Measurements from ENCODE around the gene LOXL3.

Gene LOXL3, protein sequence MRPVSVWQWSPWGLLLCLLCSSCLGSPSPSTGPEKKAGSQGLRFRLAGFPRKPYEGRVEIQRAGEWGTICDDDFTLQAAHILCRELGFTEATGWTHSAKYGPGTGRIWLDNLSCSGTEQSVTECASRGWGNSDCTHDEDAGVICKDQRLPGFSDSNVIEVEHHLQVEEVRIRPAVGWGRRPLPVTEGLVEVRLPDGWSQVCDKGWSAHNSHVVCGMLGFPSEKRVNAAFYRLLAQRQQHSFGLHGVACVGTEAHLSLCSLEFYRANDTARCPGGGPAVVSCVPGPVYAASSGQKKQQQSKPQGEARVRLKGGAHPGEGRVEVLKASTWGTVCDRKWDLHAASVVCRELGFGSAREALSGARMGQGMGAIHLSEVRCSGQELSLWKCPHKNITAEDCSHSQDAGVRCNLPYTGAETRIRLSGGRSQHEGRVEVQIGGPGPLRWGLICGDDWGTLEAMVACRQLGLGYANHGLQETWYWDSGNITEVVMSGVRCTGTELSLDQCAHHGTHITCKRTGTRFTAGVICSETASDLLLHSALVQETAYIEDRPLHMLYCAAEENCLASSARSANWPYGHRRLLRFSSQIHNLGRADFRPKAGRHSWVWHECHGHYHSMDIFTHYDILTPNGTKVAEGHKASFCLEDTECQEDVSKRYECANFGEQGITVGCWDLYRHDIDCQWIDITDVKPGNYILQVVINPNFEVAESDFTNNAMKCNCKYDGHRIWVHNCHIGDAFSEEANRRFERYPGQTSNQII

DNA sequence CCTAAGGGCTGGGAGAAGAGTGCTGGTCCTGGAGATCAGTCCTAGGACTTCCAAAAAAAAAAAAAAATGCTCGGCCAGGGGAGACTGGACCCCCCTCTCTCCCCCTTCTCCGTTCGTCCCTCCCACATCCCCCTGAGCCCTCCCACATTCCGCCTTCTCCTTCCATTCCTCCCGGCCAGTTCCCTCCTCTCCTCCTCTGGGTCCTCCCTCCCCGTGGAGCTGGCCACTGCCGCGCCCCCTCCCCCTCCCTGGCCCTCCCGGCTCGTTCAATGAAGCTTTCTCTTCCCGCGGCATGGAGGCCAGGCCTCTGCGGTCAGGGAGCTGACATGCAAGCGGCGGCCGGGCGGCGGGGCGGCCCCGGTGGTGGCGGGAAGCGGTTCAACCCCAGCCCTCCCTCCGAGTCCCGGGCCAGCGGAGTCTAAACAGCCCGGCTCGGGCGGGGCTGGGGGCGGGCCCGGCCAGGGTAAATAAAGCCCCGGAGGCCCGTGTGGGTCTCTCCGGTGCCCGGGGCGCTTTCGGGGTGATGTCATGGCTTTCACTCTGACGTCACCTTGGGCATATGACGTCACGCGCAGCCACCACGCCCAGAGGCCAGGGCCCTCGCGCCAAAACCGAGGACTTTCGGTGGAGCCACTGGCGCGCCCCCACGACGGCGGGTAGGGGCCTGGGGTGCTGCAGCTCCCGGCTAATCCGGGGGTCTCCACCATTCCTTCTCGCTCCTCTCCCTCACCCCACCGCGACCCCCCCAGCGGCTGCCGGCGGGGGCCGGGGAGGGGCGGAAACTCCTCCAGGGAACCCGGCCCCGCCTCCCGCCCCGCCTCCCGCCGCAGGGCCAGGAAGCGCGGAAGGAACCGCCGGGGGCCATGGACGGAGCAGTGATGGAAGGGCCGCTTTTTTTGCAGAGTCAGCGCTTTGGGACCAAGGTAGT lies at the start of gene LOXL3, which contains the start of gene DOK1:
Gene LOXL3, minus strand, starts transcription at position 51 of the 928 bp plus-strand sequence. CDS start 1,308 bp downstream, outside the sequence.
Gene DOK1, plus strand, starts transcription at position 829 of the 928 bp plus-strand sequence. Its CDS starts 35 bp downstream, at position 864.
- peak; percentile 76 to 87 for DNase-seq (ENCODE audit: low read depth in 2 of 2)

GRCh38 chr2:74602586-74603281 lies 49.0 kb upstream of the LOXL3 start:
- no peak for DNase-seq (ENCODE audit: low read depth in 2 of 2)

DNA sequence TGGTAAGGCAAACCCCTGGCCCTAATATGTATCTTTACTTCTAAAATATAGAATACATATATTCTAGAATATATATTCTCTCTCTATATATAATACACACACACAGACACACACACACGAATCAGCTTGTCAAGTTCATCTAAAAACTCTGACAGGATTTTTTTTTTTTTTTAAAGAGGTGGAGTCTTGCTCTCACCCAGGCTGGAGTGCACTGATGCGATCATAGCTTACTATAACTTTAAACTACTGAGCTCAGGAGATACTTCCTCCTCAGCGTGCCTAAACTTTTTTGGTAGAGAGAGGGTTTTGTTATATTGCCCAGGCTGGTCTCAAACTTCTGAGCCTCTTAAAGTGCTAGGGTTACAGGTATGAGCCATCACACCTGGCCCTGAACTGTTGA lies 45.9 kb upstream of the LOXL3 start:
- DNase-seq (ENCODE audit: low read depth in 2 of 2), result no peak

DNA sequence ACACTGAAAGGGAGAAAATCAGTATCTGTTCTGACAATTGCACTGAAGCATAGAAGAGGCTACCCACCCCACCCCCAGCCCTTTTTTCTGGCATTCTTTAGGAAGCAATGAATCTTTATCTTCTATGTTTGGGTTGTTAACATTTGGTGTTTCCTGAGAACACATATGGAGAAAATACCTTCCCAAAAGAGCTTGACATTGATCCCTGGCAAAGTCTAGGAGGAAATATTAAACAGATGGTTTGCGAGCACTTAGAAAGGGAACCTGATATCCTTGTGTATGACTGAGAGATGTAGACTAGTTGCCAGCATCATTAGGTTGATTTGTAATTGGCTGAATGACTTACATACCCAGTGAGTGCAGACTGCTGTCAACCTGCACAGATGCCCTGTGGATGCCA lies 43.7 kb upstream of the LOXL3 start:
- DNase-seq (ENCODE audit: low read depth in 2 of 2), result no peak

DNA sequence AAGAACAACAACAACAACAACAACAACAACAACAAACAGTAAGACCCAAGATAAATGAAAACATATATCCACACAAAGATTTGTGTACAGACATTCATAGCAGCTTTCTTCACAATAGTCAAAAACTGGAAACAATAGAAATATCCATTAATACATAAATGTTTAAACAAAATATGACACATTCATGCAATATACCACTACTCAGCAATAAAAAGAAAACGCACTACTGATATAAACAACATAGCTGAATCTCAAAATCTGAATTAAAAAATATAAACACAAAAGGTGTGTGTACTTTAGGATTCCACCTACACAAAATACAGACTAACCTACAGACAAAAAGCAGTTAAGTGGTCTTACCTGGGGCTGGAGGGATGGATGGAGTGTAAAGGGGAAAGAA lies 42.8 kb upstream of the LOXL3 start:
- DNase-seq (ENCODE audit: low read depth in 2 of 2), result no peak

DNA sequence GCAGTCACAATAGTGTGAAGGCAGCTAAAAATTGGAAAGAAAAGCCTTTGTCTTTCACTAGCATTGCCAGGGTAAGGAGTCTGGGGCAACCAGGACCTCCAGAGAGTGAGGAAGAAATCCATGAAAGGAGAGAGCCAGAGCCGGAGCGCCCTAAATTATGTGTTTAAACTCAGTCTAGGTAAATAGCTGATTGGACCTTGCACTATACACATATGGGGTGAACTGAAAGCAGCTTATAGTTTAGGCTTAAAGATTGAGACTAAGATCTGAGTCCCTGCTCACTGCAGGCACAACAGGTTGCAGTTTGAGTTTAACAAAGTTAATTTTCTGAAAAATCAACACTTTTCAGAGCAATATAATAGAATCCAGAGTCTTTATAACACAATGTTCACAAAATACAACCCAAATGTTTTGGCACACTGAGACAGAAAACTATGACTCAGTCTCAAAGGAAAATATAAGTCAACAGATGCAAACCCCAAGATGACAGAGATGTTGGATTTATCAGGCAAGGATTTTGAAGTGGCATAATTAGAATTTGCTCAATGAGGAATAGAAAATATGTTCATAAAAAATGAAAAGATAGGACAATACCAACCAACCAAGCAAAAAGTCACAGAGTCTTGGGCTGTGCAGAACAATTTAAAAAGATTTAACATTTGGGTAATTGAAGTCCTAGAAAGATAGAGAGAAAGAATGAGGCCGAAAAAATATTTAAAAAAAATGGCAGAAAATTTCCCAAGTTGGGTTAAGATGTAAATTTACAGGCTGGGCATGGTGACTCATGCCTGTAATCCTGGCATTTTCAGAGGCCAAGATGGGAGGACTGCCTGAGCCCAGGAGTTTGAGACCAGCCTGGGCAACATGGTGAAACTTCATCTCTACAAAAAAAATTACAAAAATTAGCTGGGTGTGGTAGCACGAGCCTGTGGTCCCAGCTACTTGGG lies 40.4 kb upstream of the LOXL3 start:
- no peak for DNase-seq (ENCODE audit: low read depth in 2 of 2)

GRCh38 chr2:74588664-74589063 lies 34.9 kb upstream of the LOXL3 start:
- DNase-seq (ENCODE audit: low read depth in 2 of 2), result no peak

- peak; percentile 32 for DNase-seq (ENCODE audit: low read depth in 2 of 2)
Measured at GRCh38 chr2:74587664-74588277, 34.0 kb upstream of the LOXL3 start.

GRCh38 chr2:74585406-74586185 lies 31.9 kb upstream of the LOXL3 start:
- DNase-seq (ENCODE audit: low read depth in 2 of 2), result no peak

DNA sequence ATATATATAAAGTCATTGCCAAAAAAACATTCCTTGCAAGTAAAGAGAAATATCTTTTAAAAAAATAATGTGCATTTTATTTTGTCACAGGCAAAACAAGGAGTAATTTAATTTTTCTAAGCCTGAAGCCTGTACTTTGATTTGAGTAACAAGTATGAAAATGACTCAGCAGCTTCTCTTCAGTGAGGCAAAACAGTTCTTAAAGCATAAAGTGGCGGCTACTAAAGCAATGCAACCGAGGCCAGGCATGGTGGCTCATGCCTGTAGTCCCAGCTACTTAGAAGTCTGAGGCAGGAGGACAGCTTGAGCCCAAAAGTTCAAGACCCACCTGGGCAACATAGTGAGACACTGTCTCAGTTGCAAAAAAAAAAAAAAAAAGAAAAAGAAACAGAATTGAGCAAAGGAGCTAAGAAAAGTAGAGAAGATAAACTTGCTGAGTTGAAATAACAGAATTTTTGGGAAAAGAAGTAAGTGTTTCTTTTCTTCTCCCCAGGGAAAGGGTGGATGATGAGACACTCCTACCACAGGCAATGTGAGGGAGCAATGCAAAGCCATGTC lies 30.4 kb upstream of the LOXL3 start:
- DNase-seq (ENCODE audit: low read depth in 2 of 2), result no peak

GRCh38 chr2:74583504-74583903 lies 29.8 kb upstream of the LOXL3 start:
- DNase-seq (ENCODE audit: low read depth in 2 of 2), result no peak

GRCh38 chr2:74582184-74582583 lies 28.4 kb upstream of the LOXL3 start:
- no peak for DNase-seq (ENCODE audit: low read depth in 2 of 2)

- no peak for DNase-seq (ENCODE audit: low read depth in 2 of 2)
Measured at GRCh38 chr2:74581463-74581862, 27.7 kb upstream of the LOXL3 start.

DNA sequence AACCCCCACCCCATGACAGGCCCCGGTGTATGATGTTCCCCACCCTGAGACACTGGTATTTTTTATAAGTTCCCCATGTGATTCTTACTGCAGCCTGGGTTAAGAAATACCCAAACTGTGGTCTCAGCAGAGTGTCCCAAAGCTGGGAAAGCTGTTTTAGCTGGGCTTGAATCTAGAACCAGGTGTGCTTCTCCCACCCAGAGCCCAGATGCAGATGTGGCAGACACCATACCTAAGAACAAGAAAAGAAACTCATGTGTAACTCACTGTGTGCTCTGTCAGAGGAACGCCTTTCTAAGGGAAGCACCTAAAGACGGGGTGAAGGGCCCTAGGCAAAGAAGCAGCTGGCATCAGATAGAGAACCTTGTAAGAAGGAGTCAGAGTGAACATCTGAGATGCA lies 24.7 kb upstream of the LOXL3 start:
- DNase-seq (ENCODE audit: low read depth in 2 of 2), result no peak

DNA sequence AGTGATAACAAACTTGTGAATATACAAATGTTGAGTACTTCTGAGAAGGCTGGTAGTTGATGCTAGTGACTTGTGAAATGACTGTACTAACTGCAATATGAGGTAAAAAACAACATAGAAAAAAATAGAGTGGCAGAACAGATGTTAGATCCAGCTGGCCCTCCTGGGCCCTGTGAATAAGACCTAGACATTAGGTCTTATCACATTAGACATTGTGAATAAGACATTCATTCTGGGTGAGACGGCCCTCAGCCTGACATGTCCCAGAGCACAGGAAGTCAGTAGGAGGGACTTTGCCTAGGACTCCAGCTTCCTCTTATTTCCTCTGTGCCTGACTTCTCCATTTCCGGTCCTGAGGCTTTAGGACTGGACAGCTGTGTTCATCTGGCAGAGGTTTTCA lies 23.7 kb upstream of the LOXL3 start:
- DNase-seq (ENCODE audit: low read depth in 2 of 2), result no peak

DNA sequence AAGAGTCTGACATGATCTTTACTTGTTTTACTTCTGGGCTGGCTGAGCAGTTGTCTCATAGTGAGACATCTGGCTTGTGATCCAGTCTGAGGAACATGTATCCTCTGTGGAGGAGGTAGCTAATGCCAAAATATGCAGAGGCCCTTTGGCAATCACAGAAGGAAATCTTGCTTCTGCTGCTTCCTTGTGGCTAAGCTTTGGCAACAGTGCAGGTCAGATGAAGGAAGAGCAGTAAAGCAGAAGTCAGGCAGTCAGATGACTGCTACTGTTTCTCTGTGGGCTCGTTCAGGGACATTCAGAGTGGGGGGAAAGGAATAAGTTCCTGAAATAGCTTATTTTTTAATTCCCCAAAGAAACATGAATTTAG lies 23.1 kb upstream of the LOXL3 start:
- DNase-seq (ENCODE audit: low read depth in 2 of 2), result no peak

GRCh38 chr2:74576211-74576862 lies 22.6 kb upstream of the LOXL3 start:
- no peak for DNase-seq (ENCODE audit: low read depth in 2 of 2)

DNA sequence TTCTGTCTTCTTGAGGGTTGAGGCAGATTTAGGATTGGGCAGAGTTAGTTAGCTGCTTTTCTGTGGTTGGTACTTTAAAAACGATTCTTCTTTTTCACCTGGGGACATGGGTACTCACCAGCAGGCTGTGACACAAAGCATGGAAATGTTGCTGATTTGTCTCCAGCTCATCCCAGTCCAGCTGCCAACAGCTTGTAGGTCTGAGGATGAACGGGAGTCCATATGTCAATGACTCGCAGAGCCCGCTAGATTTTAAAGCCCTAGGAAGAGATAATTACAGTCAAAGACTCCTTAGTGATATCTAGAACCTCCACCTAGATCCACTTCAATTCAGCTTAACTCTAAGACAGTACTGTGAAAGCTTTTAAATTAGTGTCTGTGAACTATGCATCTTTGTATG lies 21.6 kb upstream of the LOXL3 start:
- no peak for DNase-seq (ENCODE audit: low read depth in 2 of 2)
